CD4-positive, alpha-beta T cell treated with Interleukin-15 for 1 hour (primary cell): Measurements from ENCODE around the gene RXFP3.
"Not testable (repeated sequence)": the region's sequence is repeated elsewhere in the genome, so short reads cannot be mapped to it uniquely, and the experiment has no call there.

Source experiments
- DNase-seq: peaks from one replicate; pipeline ENCODE4 v3.0.0-alpha.2; 2020

Gene RXFP3

GRCh38 chr5:33936004-33936380 is 194 bp upstream of the RXFP3 start:
- no peak for DNase-seq

- DNase-seq: no peak
These were observed 976 bp downstream of the RXFP3 start for GRCh38 chr5:33937017-33937706.

- DNase-seq: no peak
These were observed 1.7 kb downstream of the RXFP3 start for GRCh38 chr5:33937707-33938506.

- DNase-seq: no peak
These were observed 2.3 kb downstream of the RXFP3 start for GRCh38 chr5:33938507-33938796.

GRCh38 chr5:33938881-33939280 is 2.7 kb downstream of the RXFP3 start:
- DNase-seq: no peak

GRCh38 chr5:33939556-33940262 is 3.5 kb downstream of the RXFP3 start:
- no peak for DNase-seq

GRCh38 chr5:33941090-33941489 is 4.9 kb downstream of the RXFP3 start:
- no peak for DNase-seq

GRCh38 chr5:33944543-33945132 is 8.5 kb downstream of the RXFP3 start:
- DNase-seq: no peak

GRCh38 chr5:33952175-33952574 is 16.0 kb downstream of the RXFP3 start:
- DNase-seq: not testable (repeated sequence)

- DNase-seq: no peak
These were observed 21.5 kb downstream of the RXFP3 start for GRCh38 chr5:33957577-33958150.

- no peak for DNase-seq
These were observed 22.0 kb downstream of the RXFP3 start for GRCh38 chr5:33958176-33958575.

GRCh38 chr5:33964132-33964700 is 28.0 kb downstream of the RXFP3 start:
- no peak for DNase-seq

GRCh38 chr5:33966805-33967204 is 30.6 kb downstream of the RXFP3 start:
- no peak for DNase-seq

- DNase-seq: no peak
These were observed 32.2 kb downstream of the RXFP3 start for GRCh38 chr5:33968211-33969005.

GRCh38 chr5:33969572-33970452 is 33.6 kb downstream of the RXFP3 start:
- DNase-seq: no peak

- no peak for DNase-seq
These were observed 37.1 kb downstream of the RXFP3 start for GRCh38 chr5:33973271-33973670.

- no peak for DNase-seq
These were observed 39.7 kb downstream of the RXFP3 start for GRCh38 chr5:33975852-33976251.

GRCh38 chr5:33976307-33976706 is 40.1 kb downstream of the RXFP3 start:
- no peak for DNase-seq

- no peak for DNase-seq
These were observed 42.1 kb downstream of the RXFP3 start for GRCh38 chr5:33978306-33978705.

- no peak for DNase-seq
These were observed 43.8 kb downstream of the RXFP3 start for GRCh38 chr5:33980030-33980429.
